NCI-H1105 treated with DMSO at 0.1 percent for 48 hours (cell line): Measurements from ENCODE around the gene LAMC2.
"Not testable (repeated sequence)": the region's sequence is repeated elsewhere in the genome, so short reads cannot be mapped to it uniquely, and the experiment has no call there.

Experiments
- DNase-seq: peaks from one replicate; lab custom pipeline; 2025; lab: John Stamatoyannopoulos, UW

The LAMC2 gene

DNA sequence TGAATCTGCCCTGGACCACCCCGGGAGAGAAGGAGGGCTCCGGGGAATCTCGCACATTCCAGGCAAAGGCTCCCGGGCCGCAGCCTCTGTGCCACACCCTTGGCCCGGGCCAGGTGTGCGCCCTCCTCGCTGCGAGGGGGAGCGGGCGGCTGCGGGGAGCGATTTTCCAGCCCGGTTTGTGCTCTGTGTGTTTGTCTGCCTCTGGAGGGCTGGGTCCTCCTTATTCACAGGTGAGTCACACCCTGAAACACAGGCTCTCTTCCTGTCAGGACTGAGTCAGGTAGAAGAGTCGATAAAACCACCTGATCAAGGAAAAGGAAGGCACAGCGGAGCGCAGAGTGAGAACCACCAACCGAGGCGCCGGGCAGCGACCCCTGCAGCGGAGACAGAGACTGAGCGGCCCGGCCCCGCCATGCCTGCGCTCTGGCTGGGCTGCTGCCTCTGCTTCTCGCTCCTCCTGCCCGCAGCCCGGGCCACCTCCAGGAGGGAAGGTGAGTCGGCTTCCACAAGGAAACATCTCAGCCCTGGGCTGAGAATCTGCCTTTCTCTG, at the start of gene LAMC2:
Gene LAMC2 (plus strand): TSS at position 324 of the 550 bp plus-strand sequence. CDS start 89 bp downstream, at position 413.
- DNase-seq, result peak; percentile 11

GRCh38 chr1:183137782-183138181, 48.3 kb upstream of the LAMC2 start:
- DNase-seq, result no peak

DNA sequence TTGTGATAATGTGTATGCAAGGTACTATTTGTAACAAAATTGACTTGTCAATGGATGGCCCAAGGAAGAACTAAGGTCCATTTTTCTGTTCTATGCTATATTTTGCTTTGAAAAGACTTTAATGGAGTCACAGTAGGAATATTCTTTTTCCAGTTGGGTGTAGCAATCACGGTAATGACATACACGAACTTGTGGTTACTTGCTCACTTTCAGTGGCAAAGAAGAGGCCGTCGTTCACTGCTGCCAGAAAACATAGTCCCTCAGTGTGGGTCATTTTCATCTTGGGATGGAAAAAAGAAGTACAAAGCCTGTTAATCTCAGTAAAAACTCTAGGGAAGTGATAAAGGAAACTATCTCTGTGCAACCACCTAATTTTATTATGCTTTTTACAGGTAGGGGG, 47.8 kb upstream of the LAMC2 start:
- no peak for DNase-seq

GRCh38 chr1:183139281-183139942, 46.7 kb upstream of the LAMC2 start:
- no peak for DNase-seq

- DNase-seq, result no peak
Observed at GRCh38 chr1:183140633-183141032, 45.4 kb upstream of the LAMC2 start.

DNA sequence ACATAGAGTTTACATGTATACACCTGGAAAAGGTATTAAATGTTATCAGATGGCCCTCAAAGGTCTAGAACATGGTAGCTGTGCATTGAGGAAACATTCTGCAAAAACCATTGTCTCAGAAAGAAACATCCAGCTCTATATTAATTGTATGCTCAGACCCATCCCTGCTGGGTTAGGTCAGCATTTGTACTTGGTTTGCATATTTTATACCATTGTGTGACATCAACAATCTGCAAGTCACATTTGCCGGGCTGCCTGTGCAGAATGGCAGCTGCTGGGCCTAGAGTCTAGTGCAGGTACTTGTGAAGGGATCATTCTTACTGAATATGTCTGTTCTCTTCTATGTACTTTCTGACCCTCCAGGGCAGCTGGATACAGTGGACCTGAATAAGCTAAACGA, 43.9 kb upstream of the LAMC2 start:
- no peak for DNase-seq

DNA sequence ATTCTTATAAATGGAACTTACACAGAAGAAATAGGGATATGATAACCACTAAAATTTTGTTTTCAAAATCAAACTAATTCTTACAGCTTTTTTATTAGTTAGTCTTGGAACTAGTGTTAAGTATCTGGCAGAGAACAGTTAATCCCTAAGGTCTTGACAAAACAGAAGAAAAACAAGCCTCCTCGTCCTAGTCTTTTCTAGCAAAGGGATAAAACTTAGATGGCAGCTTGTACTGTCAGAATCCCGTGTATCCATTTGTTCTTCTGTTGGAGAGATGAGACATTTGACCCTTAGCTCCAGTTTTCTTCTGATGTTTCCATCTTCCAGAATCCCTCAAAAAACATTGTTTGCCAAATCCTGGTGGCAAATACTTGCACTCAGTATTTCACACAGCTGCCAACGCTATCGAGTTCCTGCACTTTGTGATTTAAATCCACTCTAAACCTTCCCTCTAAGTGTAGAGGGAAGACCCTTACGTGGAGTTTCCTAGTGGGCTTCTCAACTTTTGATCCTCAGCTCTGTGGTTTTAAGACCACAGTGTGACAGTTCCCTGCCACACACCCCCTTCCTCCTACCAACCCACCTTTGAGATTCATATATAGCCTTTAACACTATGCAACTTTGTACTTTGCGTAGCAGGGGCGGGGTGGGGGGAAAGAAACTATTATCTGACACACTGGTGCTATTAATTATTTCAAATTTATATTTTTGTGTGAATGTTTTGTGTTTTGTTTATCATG, 42.3 kb upstream of the LAMC2 start:
- no peak for DNase-seq

DNA sequence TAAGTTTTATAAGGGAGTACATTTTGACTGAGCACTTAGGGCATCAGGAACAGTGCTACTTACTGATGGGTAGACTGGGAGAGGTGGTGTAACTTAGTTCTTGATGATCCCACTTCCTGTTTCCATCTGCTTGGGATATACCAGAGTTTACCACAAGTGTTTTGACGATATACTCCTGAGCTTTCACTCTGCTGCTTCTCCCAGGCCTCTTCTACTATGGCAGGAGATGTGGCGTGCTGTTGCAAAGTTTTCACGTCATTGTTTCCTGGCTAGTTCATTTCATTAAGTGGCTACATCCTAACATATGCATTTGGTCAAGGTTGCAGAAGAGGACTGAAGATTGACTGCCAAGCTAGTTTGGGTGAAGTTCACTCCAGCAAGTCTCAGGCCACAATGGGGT, 41.3 kb upstream of the LAMC2 start:
- DNase-seq, result no peak

DNA sequence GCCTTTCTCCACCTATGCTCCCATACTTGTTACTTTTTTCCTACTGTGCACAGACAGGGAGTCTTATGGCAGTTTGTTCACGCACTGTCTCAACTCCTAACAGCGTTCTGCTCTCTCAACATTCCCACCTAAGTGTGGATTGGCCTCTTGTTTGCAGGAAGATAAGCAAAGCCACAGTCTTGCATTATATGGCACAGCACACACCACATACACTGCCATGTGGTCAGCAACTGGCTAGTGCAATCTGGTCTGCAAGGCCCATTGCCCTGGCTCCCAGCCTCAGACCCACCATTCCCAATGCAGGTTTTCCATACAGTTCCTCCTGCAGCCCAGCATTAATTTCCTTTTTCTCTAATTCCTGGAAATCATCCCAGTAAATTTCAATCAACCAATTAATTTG, 38.3 kb upstream of the LAMC2 start:
- no peak for DNase-seq

GRCh38 chr1:183148599-183148998, 37.5 kb upstream of the LAMC2 start:
- DNase-seq, result no peak

DNA sequence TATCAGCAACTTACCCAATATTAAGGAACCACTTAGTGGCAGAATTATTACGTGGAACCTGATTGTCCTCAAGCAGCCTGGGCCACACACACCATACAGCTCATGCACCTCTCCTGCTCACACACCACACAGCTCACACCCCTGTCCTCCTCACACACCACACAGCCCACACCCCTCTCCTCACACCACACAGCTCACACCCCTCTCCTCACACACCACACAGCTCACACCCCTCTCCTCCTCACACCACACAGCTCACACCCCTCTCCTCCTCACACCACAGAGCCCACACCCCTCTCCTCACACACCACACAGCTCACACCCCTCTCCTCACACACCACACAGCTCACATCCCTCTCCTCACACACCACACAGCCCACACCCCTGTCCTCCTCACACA, 36.8 kb upstream of the LAMC2 start:
- no peak for DNase-seq

GRCh38 chr1:183150032-183150431, 36.0 kb upstream of the LAMC2 start:
- DNase-seq, result not testable (repeated sequence)

DNA sequence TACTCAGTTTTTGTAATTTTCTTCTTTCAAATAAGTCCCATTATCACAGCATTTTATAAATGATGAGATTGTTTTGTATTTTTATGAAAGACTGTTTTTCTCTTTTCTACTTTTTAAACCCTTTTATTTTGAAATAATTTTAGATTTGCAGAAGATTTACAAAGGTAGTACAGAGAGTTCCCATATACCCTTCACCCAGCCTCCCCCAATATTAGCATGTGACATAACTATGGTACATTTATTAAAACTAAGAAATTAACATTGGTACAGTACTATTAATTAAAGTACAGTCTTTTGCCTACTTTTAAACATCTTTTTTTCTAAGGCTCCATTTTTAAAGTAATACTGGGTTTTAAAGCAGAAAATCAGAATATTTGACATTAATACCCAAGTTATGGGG, 35.6 kb upstream of the LAMC2 start:
- no peak for DNase-seq

GRCh38 chr1:183152180-183152579, 33.9 kb upstream of the LAMC2 start:
- no peak for DNase-seq

- DNase-seq, result no peak
Observed at GRCh38 chr1:183155939-183156338, 30.1 kb upstream of the LAMC2 start.

- no peak for DNase-seq
Observed at GRCh38 chr1:183159960-183160359, 26.1 kb upstream of the LAMC2 start.

DNA sequence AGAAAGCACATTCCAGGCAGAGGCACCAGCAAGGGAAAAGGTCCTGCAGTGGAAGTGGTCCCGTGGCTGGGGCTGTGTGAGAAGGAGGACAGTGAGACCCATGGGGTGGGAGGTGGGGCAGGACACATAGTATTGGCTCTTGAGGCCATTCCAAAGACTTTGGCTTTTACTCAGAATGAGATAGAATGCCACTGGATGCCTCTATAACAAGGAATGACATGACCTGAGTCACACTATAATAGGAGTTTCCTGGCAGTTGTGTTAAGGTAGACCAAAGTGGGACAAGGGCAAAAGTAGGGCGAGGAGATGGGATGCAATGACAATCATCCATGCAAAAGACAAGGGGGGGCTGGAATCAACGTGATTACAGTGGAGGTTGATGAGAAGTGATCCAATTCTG, 24.7 kb upstream of the LAMC2 start:
- no peak for DNase-seq

DNA sequence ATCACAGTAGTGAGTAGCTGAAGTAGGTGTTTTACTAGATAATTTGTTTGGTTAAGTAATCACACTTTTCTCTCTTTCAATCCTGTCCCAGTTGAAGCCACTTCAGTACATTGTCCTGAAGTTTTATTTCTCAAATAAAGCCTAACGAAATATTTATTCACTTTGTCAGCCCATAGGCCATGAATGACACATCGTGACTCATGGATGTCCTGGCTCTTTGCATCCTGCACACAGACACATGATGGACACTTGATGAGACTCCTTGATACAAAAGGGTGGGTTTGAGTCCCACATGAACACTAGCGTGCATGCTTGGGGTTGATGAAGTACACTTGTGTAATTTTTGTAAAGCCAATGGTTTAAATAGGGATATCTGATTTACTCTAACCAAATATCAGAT, 22.7 kb upstream of the LAMC2 start:
- DNase-seq, result no peak

DNA sequence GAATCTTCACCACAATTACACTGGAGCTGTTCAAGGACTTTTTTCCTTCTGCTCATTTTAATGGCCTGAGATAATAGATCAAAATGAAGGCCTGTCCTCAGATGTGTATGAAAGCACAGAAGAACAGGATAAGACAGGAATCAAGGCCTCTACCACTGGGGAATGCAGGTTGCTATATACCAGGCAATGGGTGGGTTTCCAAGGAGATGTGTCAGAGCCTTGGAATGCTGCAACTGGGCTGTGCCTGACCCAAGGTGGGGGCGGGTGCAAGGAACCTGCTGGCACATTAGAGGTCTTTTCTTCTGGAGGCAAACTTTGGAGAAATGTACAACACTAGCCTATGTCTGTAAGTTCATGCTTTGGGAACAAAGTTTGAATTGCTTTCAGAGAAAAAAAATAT, 21.7 kb upstream of the LAMC2 start:
- DNase-seq, result no peak

- no peak for DNase-seq
Observed at GRCh38 chr1:183164963-183165362, 21.1 kb upstream of the LAMC2 start.

GRCh38 chr1:183165456-183165855, 20.6 kb upstream of the LAMC2 start:
- DNase-seq, result no peak

- no peak for DNase-seq
Observed at GRCh38 chr1:183166454-183166853, 19.6 kb upstream of the LAMC2 start.

DNA sequence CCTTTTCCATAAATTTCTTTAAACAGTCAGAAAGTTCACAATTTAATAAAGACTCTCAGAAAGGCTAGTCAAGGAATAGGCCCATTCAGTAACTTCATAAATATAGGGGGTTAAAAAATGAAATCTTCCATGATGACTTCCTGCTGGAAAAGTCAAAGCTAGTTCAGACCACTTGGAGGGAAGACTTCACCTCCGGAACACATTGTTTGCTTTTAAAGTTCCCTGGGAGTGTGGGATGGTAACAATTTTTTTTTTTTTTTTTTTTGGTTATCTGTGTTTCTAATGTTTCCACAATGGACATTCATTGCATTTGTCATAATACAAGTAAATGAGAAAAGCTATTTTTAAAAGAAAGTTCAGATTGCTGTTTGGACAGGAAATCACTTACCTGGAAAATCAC, 18.4 kb upstream of the LAMC2 start:
- DNase-seq, result no peak

- DNase-seq, result no peak
Observed at GRCh38 chr1:183168308-183168707, 17.8 kb upstream of the LAMC2 start.
